ENCODE results near the gene GPD1L.
"Not testable (repeated sequence)": the region's sequence is repeated elsewhere in the genome, so short reads cannot be mapped to it uniquely, and the experiment has no call there.

GPD1L gene

DNA sequence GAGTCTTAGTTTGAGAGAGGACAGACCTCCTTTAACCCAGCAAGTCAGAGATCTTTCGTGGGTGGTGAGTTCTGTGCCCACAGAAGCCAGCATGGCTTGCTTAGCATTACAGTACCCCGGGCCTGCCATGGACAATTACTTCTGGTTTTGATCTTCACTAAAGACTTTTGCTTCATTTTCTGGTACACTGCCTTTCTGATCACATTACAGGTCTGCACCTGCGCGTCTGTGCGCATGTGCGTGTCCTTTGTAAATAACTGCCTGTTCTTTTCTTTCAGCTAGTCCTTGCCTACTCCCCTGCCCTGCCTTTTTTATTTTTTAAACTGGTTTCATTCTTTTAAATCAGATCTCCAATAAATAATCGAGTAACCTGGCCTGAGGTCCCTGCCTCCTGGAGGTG is 74.9 kb downstream of the GPD1L start:
- DNase-seq: peak; percentile 58

DNA sequence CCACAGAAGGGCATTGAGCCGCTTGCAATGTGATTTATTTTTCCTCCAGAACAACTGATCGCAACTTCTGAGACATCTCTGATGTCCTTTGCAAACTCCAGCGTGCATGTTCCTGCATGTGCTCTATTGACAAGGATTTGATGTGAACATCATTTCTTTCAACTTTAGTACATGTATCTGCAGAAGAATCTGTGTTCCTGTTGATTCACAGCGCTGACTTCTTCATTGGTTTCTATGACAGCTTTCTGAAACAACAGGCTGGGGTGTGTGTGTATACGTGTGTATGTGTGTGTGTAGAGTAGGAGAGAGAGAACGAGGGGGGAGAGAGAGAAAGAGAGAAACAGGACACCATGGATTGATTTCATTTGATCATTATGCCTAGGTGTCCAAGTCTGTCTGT is 75.4 kb downstream of the GPD1L start:
- DNase-seq: peak; percentile 54

DNA sequence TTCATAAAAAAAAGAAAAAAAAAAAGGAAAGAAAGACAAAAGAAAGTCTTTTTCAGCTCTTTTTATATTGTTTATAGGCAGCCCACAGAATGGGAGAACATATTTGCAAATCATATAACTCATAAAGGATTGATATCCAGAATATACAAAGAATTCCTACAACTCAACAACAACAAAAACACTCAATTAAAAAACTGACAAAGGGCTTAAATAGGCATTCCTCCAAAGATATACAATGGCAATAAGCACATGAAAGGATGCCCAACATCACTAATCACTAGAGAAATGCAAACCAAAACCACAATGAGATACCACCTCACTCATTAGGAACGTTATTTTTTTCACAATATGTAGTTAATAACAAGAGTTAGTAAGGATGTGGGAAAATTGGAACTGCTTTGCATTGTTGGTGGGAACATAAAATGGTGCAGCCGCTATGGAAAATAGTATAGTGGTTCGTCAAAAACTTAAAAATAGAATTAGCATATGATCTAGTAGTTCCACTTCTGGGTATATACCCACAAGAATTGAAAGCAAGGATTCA is 77.8 kb downstream of the GPD1L start:
- no peak for DNase-seq

DNA sequence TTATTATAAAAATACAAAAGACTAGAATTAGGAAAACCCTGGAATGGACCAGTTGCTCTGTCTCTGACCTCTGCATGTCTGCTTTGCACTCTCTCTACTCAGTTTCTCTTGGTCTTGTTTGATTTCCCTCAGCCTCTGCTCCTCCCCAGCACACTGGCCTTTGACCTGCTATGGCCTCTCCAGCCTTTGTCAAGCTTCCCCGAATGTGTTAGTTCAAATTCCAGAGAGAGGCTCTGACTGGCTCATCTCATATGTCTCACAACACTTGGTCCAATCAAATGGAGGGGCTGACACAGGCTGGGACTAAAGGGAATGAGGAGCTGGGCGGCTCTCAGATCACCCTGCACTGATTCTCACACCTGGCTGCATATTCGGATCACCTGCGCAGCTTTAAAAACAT is 79.7 kb downstream of the GPD1L start:
- DNase-seq: no peak

DNA sequence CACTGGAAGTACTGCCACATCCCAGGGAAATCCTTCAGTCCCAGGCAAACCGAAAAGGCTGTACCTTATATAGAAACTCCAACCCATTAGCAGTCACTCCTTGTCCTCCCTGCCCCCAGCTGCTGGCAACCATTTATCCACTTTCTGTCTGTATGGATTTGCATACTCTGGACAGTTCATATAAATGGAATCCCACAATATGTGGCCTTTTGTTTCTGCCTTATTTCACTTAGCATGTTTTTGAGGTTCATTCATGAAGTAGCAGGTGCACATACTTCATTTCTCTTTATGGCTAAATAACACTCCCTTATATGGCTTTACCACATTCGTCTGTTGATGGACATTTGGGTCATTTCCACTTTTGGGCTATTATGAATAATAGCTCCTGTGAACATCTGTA is 80.5 kb downstream of the GPD1L start:
- DNase-seq: no peak

DNA sequence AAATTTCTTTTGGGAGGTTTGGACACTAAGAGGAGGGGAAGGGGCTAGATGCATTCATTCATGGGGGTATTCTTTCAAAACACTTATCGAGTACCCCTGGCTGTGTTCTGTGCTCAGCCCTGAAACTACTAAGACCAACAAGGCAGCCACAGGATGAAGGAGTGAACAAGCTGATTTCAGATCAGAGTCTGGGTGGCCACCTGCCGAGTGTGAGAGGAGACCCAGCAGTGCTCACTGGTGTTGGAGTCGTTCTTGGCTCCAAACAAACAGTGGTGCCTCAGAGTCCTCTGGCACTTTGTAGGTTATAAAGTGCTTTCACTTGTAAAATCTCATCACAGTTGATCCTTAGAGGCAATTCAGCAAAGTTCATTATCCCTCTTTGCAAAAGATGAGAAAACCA is 83.3 kb downstream of the GPD1L start:
- no peak for DNase-seq

DNA sequence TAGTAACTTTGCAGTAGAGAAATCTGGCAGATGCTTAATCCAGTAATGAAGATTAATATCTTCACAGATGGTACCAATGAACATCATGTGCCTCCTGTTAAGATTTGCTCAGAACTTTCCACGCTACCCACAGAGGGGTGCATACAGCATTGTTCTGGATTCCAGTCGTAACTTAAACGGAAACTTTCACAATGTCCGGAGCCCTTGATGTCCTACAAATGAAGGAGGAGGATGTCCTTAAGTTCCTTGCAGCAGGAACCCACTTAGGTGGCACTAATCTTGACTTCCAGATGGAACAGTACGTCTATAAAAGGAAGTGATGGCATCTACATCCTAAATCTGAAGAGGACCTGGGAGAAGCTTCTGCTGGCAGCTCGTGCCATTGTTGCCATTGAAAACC is 84.1 kb downstream of the GPD1L start:
- DNase-seq: not testable (repeated sequence)

DNA sequence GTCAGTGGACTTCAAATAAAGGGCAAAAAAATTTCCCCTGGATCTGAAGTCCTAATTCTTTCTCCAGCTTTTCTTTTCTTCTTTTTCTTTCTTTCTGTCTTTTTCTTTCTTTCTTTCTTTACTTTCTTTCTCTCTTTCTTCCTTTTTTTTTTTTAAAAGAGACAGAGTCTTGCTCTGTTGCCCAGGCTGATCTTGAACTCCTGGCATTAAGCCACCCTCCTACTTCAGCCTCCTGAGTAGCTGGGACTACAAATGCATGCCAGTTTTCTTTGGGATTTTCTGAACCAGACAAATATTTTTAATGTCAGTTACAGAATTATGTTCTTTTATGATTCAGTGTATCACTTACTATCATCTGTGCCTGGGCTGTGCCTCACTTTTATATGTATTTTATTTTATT is 86.7 kb downstream of the GPD1L start:
- DNase-seq: no peak

DNA sequence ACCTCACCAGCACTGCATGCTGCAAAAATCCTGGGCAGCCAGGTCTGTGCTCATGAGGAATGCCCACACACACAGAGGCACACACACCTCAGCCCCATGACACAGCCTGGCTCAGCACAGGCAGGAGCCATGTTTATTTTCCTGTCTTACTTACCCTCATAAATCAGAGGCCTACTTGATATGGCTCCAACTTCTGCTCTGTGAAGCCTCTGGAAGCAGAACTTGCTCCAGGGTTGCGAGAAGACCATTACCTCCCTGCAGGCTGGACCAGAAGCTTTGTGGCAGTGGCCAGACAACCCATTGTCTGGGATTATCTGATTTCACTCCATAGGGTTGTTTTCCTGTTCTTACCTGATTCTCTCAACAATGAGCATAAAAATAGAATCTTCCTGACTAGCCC is 88.2 kb downstream of the GPD1L start:
- no peak for DNase-seq

DNA sequence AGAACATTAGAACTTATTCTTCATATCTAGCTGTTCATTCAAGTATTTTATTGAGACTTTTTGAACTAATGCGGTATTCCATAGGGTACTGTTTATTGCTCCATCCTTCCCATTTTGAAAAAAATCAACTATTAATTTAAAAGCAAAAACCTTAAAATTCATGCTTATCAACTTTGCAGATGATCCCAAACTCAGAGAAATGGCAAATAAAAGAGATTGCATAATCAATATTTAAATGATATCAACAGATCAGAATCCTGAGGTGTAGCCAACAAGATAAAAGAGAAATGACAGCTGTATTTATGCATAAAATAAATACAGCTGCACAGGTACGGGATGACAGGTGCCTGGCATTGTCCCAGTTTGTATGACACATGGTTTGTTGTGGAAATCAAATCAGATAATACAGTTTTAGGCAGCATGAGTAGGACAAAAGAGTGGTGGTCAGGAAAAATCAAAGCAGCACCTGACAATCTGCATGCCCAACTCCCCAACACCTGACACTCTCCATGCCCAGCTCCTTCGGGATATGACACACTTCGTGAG is 89.6 kb downstream of the GPD1L start:
- DNase-seq: no peak

DNA sequence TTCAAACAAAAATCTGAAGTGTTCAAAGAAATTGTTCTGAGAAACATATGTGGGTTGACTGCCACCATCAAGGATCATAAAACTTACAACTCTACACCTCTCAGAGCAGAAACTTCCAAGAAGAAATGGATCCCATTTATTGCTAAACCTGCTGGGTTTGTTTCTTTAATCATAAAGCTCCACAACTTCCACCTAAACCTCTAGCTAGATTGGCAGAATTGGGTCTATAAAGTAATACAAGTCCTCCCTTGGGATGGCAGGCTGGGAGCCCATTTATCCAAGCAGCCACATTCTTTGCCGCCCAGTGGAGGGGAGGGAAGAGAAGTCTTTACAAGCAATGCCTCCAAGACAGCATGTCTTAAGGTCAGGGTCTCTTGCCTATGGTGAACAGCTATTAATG is 91.6 kb downstream of the GPD1L start:
- no peak for DNase-seq

DNA sequence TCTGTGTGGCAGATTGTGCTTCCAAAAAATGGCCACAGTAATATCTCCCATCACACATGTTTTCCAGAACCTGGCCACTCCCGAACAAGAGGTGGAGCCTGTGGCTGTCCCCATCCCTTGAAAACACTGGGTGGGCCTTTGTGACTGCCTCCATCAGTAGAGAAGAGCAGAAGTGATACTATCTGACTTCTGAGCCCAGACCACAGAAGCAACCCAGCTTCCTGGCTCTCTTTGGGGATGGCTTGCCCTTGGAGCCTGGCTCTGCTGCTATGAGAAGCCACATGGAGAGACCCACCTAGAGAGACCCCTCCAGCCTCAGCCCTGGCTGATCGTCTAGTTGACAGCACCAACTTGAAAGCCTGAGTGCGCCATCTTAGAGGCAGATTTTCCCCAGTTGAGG is 92.3 kb downstream of the GPD1L start:
- DNase-seq: no peak

DNA sequence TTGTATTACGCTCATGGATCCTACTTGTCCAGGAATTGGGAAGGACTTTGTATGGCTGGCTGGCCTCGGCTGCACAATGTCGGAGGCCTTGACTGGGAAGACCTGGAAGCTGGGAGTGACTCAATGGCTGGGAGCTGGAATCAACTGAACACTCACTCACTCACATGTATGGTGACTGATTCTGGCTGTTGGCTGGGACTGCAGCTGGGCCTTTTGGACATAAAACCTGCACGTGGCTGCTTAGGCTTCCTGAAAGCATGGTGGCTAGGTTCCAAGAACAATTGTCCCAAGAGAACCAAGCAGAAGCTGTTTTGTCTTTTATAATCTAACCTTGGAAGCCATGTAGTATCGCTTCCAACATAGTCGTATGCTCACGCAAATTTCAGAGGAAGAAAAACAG is 94.1 kb downstream of the GPD1L start:
- no peak for DNase-seq

DNA sequence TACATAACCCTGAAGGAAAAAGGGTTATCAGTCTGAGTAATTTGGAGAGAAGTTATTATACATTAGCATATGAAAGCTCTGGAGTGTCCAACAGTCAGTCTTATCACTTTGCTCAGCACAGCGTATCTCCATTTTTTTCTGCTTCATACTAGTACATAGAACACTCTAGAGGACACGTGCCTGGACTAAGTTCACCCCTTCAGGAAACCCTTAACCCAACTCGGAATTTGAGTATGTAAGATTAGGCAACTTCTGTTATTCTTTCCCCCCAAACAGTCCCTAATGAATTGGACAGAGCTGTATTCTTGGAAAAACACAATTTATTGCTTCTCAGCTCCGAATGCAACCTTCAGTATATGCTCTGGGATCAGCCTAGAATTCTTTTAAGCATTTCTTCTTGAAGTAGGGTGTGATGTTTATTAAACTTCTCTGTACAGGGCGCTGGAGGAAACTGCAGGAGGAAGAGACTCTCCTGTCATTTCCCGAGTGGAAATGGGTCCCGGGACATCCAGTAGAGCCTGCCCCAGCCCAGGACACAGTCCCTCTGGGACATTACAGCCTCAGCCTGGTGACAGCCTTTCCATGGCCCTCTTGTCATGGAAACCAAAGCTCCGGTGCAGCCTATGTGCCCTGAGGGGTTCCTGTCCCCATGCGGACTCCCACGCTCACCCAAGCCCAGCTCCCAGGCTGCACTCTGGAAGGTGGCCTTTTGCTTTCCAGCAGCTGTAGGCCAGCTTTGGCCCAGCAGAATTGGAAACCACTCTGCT is 94.8 kb downstream of the GPD1L start:
- DNase-seq: no peak

DNA sequence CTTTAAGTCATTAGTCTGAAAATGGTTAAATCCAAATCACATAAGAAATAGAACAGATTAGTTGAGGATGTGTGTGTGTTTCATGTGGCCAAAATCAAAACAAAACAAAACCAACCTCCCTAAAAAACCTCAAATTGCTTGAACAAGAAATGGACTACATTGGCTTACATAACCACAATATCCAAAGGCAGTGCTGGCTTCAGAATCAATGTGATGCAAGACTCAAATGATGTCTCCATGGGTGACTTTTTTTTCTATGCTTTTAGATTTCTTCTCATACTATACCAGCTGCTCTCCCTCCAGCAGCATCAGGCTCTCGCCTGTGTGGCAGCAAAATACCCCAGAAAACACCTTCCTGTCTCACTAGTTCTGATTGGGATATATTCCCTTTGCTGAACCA is 96.1 kb downstream of the GPD1L start:
- DNase-seq: no peak

DNA sequence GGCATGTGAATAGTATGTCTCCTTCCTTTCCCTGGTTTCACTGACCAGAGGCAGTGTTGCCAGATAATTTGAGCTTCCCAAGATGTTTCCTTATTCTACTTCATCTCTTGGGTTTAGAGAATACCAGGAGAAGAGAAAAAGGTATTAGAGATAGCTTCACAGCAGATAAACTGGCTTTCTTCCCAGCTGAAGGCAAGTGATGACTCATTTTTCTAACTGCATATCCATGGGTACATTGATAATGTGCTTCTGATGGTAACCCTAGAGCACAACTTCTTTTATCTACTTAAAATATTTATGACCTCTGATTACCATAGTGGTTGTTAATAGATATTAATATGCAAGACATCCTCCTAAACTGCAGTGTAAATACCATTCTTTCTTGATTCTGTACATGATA is 97.4 kb downstream of the GPD1L start:
- DNase-seq: no peak

DNA sequence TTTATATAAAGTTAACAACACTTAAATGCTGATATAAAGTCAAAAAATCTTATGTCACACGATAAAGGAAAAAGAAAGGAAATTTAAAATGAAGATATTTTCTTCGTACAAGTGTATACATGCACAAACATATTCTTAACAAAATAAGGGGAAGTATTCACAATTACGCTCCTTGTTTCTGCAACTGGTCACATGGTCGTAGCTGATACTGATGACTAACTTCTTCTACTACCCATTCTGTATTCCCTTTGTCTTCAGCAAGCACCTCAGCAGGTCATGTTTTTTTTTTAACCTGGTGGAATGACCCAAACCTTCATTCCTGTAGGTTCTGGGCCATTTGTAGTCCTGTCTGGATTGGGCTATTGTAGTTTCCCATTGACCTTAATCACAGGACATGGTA is 102.0 kb downstream of the GPD1L start:
- DNase-seq: no peak

DNA sequence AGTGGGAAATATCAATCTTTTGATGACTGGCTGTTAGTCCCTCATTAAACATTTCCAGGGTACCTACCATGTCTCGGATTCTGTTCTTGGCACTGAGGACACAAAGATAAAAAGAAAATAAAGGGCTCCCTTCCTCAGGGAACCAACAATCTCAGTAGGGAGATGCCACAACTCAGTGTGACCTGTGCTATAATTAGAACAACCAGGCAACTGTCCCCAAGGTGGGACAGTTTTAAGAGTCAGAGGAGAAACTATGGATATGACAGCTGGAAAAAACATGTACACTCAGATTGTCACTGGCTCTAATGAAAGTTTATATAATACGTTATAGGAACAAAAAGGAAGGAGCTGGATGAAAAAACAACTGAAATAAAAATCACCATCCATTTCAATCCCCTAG is 108.8 kb downstream of the GPD1L start:
- no peak for DNase-seq

DNA sequence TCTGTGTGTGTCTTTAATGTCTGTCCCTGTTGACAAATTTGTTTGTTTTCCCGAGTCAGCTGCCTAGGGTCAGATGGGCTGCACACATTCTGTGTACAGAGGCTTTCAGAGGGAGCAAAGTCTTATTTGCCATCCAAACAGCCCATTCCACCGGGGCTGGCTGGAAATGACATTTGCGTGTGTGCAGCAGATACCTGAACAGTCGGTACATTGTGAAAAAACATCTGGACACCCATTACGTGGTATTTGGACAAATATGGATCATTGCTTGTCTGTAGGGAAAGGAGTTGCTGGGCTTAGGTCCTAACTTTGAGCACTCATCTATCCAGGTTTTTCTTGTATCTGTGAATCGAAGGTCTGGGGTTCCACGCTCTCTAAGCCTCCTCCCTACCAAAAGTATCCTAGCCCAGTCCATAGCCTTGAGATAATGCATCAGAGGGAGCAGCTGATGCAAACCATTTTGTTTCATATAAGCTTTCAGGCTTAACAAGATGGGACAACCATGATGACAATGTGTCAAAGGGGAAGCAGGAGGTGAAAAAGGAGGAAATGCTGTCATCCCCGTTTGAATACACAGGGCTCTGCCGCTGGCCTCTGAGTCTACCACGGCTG is 109.9 kb downstream of the GPD1L start:
- DNase-seq: no peak

DNA sequence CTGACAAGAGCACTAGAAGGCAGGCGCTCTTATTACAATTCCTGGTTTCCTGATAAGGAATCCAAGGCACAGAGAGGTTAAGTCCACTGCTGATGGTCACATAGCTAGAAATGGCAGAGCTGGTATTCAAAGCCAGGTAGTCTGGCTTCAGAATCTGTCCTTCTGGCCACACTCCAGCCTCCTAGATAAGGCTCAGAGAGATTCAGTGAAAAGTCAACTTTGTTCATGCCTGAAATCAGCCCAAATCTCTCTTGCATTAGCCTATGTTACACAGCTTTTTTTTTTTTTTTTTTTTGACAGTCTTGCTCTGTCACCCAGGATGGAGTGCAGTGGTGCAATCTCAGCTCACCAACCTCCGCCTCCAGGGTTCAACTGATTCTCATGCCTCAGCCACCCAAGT is 110.9 kb downstream of the GPD1L start:
- DNase-seq: no peak

Measured in right kidney (tissue), 1 donor.